HepG2 (cell line): ENCODE measurements around the gene FETUB. TPM values are rescaled to one million over a fixed set of nuclear protein-coding genes. Genes with fewer than 3 reads are reported as not detected.

ENCODE experiments used
- ATRX ChIP-seq: sonication (generic); formaldehyde crosslinking; IDR thresholded peaks from 2 replicates; pipeline ENCODE4 v1.4.0; 2020; ENCODE audit warnings: missing genetic modification reagents, borderline replicate concordance
- ERF ChIP-seq: IDR thresholded peaks from 2 replicates; pipeline ENCODE4 v1.6.1; 2018; ENCODE audit warnings: missing biosample characterization, missing genetic modification reagents
- FIP1L1 ChIP-seq: fragments of 200-400 bp; formaldehyde crosslinking; IDR thresholded peaks from 2 replicates; pipeline ENCODE4 v1.6.1; 2018; ENCODE audit warnings: low read depth, mild to moderate bottlenecking, low read length, moderate library complexity, borderline replicate concordance; ENCODE audit not compliant: insufficient read depth
- HNF1A ChIP-seq, 2 experiments: sonication (generic) in 1 of 2; formaldehyde crosslinking in 1 of 2; IDR thresholded peaks; 2 replicates each; pipeline versions ENCODE4 v1.4.0 to v1.6.1; 2016 to 2020; ENCODE audit warnings: borderline replicate concordance in 1 of 2, low read depth in 1 of 2, mild to moderate bottlenecking in 1 of 2, missing genetic modification reagents in 1 of 2
- MED1 ChIP-seq: sonication (generic); formaldehyde crosslinking; IDR thresholded peaks from 2 replicates; pipeline ENCODE4 v1.4.0; 2020; ENCODE audit warnings: missing genetic modification reagents
- POLR2G ChIP-seq: fragments of 200-400 bp; formaldehyde crosslinking; IDR thresholded peaks from 2 replicates; pipeline ENCODE4 v1.6.1; 2018; ENCODE audit warnings: mild to moderate bottlenecking, low read depth, low read length, moderate library complexity
- RBFOX2 ChIP-seq: fragments of 200-400 bp; formaldehyde crosslinking; IDR thresholded peaks from 2 replicates; pipeline ENCODE4 v1.6.1; 2017; ENCODE audit warnings: low read depth, mild to moderate bottlenecking, low read length
- RBM22 ChIP-seq: fragments of 200-400 bp; formaldehyde crosslinking; optimal IDR thresholded peaks from 2 replicates; pipeline ENCODE3; 2017; ENCODE audit warnings: mild to moderate bottlenecking, low read length, moderate library complexity
- SSRP1 ChIP-seq: IDR thresholded peaks from 2 replicates; pipeline ENCODE4 v1.6.1; 2016; ENCODE audit warnings: control low read depth
- ZNF562 ChIP-seq: sonication (generic); formaldehyde crosslinking; IDR thresholded peaks from 2 replicates; pipeline ENCODE4 v1.8.0; 2022; ENCODE audit warnings: missing genetic modification reagents, borderline replicate concordance
- ZSCAN12 ChIP-seq: sonication (generic); formaldehyde crosslinking; IDR thresholded peaks from 2 replicates; pipeline ENCODE4 v1.9.0; 2021; ENCODE audit warnings: mild to moderate bottlenecking, missing genetic modification reagents
- polyA plus RNA-seq, 8 experiments: library from polyadenylated mRNA; depleted of rRNA in 3 of 8; stranded (reverse) in 7 of 8; unstranded in 1 of 8; fragments of >200 nt; fragmentation: Illumina TruSeq in 4 of 8; extraction: Trizol in 4 of 8; gene quantifications; 2 replicates each; pipeline versions ENCODE4 v1.2.1 to v1.2.3, GENCODE V29; 2011 to 2016; ENCODE audit warnings: low read depth in 4 of 8, missing spikeins in 1 of 8, mixed read lengths in 1 of 8; ENCODE audit not compliant: insufficient read depth in 1 of 8
- total RNA-seq, 5 experiments: library from RNA; depleted of rRNA; stranded (reverse); fragments of >200 nt; fragmentation: Illumina TruSeq; extraction: Trizol; gene quantifications; 2 replicates each; pipeline ENCODE4 v1.2.3, GENCODE V29; 2016; ENCODE audit warnings: low read depth in 1 of 5

Gene FETUB
- total and polyA plus RNA-seq, 2 of the 13 experiments (the other 11 are each of a cell fraction or from before 2014, with no cell fraction given), result 2.1 to 4.4 TPM

- TF ChIP-seq HNF1A (IDR thresholded peaks at IDR 0.05; ENCODE audit: low read depth) (no peak), HNF1A (CRISPR knock-in tag; IDR thresholded peaks at IDR 0.05; ENCODE audit: borderline replicate concordance) (no peak), MED1 (CRISPR knock-in tag) (0 out of 2 replicates have a peak, but pooled peaks have one; percentile 21), ZSCAN12 (CRISPR knock-in tag) (no peak), RBFOX2 (peak; percentile 22; the same call in 1 of the 2 replicates), ERF (CRISPR knock-in tag) (0 out of 2 replicates have a peak, but pooled peaks have one; percentile 15), POLR2G (peak; percentile 88), ATRX (CRISPR knock-in tag) (no peak), FIP1L1 (peak; percentile 76; the same call in 1 of the 2 replicates), ZNF562 (0 out of 2 replicates have a peak, but pooled peaks have one; percentile 29), RBM22 (peak; percentile 99), SSRP1 (peak; percentile 33; the same call in 1 of the 2 replicates)
Measured at GRCh38 chr3:186627852-186628414, 12.3 kb upstream of the FETUB start (continued).
